ENCODE measurements around the gene FAM76A.

DNA sequence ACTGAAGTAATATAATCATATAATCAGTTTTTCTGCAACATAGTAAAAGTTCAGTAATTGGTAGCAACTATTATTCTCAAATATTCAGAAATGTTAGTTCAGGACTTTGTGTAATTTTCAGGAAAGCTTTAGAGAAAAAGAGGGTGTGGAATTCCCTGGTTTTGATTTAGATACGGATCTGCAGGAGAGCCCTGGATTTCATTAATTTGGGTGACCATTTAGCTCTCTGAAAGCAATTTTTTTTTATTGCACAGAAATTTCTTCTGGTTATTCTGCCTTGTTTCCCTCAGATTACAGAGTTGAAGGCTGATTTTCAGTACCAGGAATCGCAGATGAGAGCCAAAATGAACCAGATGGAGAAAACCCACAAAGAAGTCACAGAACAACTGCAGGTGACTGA is 33.5 kb downstream of the FAM76A start:
- TF ChIP-seq, protein P1, sequence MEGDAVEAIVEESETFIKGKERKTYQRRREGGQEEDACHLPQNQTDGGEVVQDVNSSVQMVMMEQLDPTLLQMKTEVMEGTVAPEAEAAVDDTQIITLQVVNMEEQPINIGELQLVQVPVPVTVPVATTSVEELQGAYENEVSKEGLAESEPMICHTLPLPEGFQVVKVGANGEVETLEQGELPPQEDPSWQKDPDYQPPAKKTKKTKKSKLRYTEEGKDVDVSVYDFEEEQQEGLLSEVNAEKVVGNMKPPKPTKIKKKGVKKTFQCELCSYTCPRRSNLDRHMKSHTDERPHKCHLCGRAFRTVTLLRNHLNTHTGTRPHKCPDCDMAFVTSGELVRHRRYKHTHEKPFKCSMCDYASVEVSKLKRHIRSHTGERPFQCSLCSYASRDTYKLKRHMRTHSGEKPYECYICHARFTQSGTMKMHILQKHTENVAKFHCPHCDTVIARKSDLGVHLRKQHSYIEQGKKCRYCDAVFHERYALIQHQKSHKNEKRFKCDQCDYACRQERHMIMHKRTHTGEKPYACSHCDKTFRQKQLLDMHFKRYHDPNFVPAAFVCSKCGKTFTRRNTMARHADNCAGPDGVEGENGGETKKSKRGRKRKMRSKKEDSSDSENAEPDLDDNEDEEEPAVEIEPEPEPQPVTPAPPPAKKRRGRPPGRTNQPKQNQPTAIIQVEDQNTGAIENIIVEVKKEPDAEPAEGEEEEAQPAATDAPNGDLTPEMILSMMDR (IDR thresholded peaks at IDR 0.05) = no peak
- no peak for TF ChIP-seq POLR2A (IDR thresholded peaks at IDR 0.05)

Measured in esophagus squamous epithelium (tissue), 4 donors.